ENCODE measurements around the gene LYST. TPM values are rescaled to one million over a fixed set of nuclear protein-coding genes. Genes with fewer than 3 reads are reported as not detected.

The LYST gene
- total RNA-seq, 1 donor from 2014 or later: 11.4 TPM

GRCh38 chr1:235866913-235867845, 473 bp upstream of the LYST start:
- peaks cover 4% of the 10 kb centered on the region for H3K27me3 Mint-ChIP-seq
- H3K9me3 Mint-ChIP-seq (ENCODE audit: low read depth): no peaks in the 10 kb centered on the region
- H3K4me1 Mint-ChIP-seq (ENCODE audit: low read depth): peaks cover 14% of the 10 kb centered on the region
- TF ChIP-seq, protein P1, sequence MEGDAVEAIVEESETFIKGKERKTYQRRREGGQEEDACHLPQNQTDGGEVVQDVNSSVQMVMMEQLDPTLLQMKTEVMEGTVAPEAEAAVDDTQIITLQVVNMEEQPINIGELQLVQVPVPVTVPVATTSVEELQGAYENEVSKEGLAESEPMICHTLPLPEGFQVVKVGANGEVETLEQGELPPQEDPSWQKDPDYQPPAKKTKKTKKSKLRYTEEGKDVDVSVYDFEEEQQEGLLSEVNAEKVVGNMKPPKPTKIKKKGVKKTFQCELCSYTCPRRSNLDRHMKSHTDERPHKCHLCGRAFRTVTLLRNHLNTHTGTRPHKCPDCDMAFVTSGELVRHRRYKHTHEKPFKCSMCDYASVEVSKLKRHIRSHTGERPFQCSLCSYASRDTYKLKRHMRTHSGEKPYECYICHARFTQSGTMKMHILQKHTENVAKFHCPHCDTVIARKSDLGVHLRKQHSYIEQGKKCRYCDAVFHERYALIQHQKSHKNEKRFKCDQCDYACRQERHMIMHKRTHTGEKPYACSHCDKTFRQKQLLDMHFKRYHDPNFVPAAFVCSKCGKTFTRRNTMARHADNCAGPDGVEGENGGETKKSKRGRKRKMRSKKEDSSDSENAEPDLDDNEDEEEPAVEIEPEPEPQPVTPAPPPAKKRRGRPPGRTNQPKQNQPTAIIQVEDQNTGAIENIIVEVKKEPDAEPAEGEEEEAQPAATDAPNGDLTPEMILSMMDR (IDR thresholded peaks at IDR 0.05; ENCODE audit: unreplicated experiment): no peak
- peak overlapping the region; percentile 98 for H3K27ac Mint-ChIP-seq
- no peaks in the 10 kb centered on the region for H3K36me3 Mint-ChIP-seq (ENCODE audit: insufficient read depth)
- peak overlapping the region; percentile 95 for H3K4me3 Mint-ChIP-seq (ENCODE audit: low read depth)
- DNase-seq (ENCODE audit: low spot score, unreplicated experiment): peak; percentile 99

DNA sequence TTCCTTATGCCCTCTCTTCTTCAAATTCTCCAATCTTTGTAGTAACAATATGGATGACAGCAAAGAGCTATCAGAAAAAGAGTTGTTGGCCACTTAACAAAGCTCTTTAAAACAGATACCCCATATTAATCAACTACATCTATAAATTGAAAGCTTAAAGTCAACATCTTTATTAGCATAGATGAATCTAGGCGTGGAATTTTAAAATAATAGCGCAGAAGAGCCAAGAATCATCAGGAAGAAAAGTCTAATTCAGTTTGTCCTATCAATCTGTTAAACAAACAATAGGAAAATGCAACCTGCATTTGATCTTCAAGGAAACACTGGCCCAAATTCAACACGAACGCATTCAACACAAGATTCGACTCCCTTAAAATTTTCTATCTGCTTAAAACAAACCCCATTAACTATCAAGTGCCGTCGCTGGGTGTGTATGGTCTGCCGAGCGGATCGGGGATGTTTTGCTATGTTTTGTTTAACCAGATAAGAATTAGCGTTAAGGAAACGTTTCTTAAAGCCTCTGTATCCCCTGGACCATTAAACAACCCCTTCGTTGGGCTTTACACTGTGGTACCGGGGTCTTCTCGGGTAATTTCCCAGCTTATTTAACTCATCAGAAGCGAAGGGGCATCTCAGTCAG, 1.0 kb downstream of the LYST start:
- Mint-ChIP-seq H3K4me1 (ENCODE audit: low read depth) (peaks cover 14% of the 10 kb centered on the region), H3K27me3 (peaks cover 4% of the 10 kb centered on the region), H3K36me3 (ENCODE audit: insufficient read depth) (no peaks in the 10 kb centered on the region), H3K27ac (peak overlapping the region; percentile 98), H3K9me3 (ENCODE audit: low read depth) (no peaks in the 10 kb centered on the region), H3K4me3 (ENCODE audit: low read depth) (peak overlapping the region; percentile 95)
- DNase-seq (ENCODE audit: low spot score, unreplicated experiment): no peak
- TF ChIP-seq, protein P1 (IDR thresholded peaks at IDR 0.05; ENCODE audit: unreplicated experiment): no peak

- Mint-ChIP-seq H3K27me3 (peaks cover 4% of the 10 kb centered on the region), H3K9me3 (ENCODE audit: low read depth) (no peaks in the 10 kb centered on the region), H3K36me3 (ENCODE audit: insufficient read depth) (no peaks in the 10 kb centered on the region), H3K27ac (no peak overlapping the region), H3K4me1 (ENCODE audit: low read depth) (peaks cover 14% of the 10 kb centered on the region), H3K4me3 (ENCODE audit: low read depth) (peak overlapping the region; percentile 95)
- DNase-seq (ENCODE audit: low spot score, unreplicated experiment): no peak
- TF ChIP-seq, protein P1 (IDR thresholded peaks at IDR 0.05; ENCODE audit: unreplicated experiment): no peak
These were observed 1.7 kb downstream of the LYST start for GRCh38 chr1:235864931-235865525.

DNA sequence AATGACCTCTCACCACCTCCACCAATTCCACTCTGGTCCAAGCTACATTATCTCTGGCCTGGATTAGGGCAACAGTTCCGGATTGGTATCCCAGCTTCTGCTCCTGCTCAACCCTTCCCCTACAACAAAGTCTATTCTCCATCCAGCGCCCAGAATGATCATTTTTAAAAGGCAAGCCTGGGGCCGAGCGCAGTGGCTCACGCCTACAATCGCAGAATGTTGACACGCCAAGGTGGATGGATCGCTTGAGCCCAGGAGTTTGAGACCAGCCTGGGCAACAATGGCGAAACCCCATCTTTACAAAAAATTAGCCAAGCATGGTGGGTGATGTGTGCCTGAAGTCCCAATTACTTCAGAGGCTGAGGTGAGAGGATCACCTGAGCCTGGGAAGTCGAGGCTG, 2.2 kb downstream of the LYST start:
- TF ChIP-seq, protein P1 (IDR thresholded peaks at IDR 0.05; ENCODE audit: unreplicated experiment): no peak
- no peak for DNase-seq (ENCODE audit: low spot score, unreplicated experiment)
- Mint-ChIP-seq H3K27ac (no peak overlapping the region), H3K27me3 (peaks cover 4% of the 10 kb centered on the region), H3K4me1 (ENCODE audit: low read depth) (peaks cover 14% of the 10 kb centered on the region), H3K4me3 (ENCODE audit: low read depth) (no peak overlapping the region), H3K36me3 (ENCODE audit: insufficient read depth) (no peaks in the 10 kb centered on the region), H3K9me3 (ENCODE audit: low read depth) (no peaks in the 10 kb centered on the region)

GRCh38 chr1:235863699-235864093, 3.0 kb downstream of the LYST start:
- Mint-ChIP-seq H3K27ac (no peak overlapping the region), H3K36me3 (ENCODE audit: insufficient read depth) (no peaks in the 10 kb centered on the region)
- TF ChIP-seq, protein P1 (IDR thresholded peaks at IDR 0.05; ENCODE audit: unreplicated experiment): no peak

More at GRCh38 chr1:235863699-235864093, 3.0 kb downstream of the LYST start:
- no peak overlapping the region for H3K4me3 Mint-ChIP-seq (ENCODE audit: low read depth)
- no peaks in the 10 kb centered on the region for H3K9me3 Mint-ChIP-seq (ENCODE audit: low read depth)
- no peak for DNase-seq (ENCODE audit: low spot score, unreplicated experiment)
- peaks cover 4% of the 10 kb centered on the region for H3K27me3 Mint-ChIP-seq
- H3K4me1 Mint-ChIP-seq (ENCODE audit: low read depth): peaks cover 14% of the 10 kb centered on the region

Data from progenitor cell of endocrine pancreas (in vitro differentiated cells).